Measurements from ENCODE around the gene ENTPD3. TPM values are rescaled to one million over a fixed set of nuclear protein-coding genes. Genes with fewer than 3 reads are reported as not detected.

ENTPD3 gene
- total and polyA plus RNA-seq, 2 of the 8 experiments (the other 6 are each of a cell fraction or from before 2014, with no cell fraction given): 0.60 to 1.0 TPM

DNA sequence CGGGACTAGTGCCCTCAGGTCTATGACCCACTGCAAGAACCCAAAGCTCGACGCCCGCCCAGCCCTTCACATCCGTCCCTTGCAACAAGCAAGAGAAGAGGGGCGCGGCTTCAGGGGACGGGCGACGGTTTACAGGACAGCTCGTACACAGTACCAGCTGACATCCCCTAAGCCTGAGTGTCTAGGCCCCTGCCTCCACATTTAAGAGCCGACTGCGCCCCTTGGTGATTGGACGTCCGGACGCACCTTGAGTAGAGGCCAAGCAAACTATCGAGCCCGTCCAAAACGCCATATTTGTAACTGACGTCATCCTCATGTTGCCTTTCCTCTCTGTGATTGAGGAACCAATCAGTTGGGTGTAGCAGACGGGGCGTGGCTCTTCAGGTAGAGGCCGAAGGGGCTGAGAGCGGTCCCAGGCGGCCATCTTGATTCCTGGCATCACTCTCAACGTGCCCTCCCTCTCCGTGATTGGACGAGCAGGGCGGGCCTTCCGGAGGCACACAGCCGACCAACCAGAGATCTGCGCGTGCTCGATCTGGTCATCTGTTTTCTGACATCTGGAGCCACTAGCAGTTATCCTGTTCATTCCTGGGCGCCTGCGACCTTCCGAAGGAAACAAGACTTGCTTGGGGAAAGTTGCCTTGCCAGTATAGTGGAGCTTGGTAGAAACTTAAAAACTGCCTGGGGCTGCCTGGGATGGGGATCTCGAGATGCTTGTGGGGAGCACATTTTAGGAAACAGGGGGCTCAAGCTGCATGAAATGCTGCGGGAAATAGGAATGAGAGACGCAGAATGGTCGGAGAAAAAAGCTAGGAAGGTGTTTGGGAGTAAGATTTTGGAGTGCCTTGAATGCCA lies 66.1 kb downstream of the ENTPD3 start (continued):
- TF ChIP-seq CEBPB (IDR thresholded peaks at IDR 0.05; ENCODE audit: low read depth, low read length): 0 out of 2 replicates have a peak, but pooled peaks have one; percentile 19
- peak; percentile 65 for TF ChIP-seq ASH2L (IDR thresholded peaks at IDR 0.05; ENCODE audit: low read length)
- TF ChIP-seq, protein P1, sequence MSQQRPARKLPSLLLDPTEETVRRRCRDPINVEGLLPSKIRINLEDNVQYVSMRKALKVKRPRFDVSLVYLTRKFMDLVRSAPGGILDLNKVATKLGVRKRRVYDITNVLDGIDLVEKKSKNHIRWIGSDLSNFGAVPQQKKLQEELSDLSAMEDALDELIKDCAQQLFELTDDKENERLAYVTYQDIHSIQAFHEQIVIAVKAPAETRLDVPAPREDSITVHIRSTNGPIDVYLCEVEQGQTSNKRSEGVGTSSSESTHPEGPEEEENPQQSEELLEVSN (IDR thresholded peaks at IDR 0.05): peak; percentile 56; the same call in 1 of the 2 replicates
- TF ChIP-seq SIN3A (conservative IDR thresholded peaks at IDR 0.05 in 1 of 2, IDR thresholded peaks at IDR 0.05 in 1 of 2; ENCODE audit: low read depth in 1 of 2, low read length in 2 of 2): peak; percentile 67 to 92; a peak in 2 of 4 replicates
- TF ChIP-seq, protein P2, sequence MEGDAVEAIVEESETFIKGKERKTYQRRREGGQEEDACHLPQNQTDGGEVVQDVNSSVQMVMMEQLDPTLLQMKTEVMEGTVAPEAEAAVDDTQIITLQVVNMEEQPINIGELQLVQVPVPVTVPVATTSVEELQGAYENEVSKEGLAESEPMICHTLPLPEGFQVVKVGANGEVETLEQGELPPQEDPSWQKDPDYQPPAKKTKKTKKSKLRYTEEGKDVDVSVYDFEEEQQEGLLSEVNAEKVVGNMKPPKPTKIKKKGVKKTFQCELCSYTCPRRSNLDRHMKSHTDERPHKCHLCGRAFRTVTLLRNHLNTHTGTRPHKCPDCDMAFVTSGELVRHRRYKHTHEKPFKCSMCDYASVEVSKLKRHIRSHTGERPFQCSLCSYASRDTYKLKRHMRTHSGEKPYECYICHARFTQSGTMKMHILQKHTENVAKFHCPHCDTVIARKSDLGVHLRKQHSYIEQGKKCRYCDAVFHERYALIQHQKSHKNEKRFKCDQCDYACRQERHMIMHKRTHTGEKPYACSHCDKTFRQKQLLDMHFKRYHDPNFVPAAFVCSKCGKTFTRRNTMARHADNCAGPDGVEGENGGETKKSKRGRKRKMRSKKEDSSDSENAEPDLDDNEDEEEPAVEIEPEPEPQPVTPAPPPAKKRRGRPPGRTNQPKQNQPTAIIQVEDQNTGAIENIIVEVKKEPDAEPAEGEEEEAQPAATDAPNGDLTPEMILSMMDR (IDR thresholded peaks at IDR 0.05; ENCODE audit: control extremely low read depth in 1 of 3, insufficient read depth in 1 of 3, low read depth in 1 of 3, low read length in 3 of 3): peak in 1 of 3 experiments; percentile 4; a peak in 2 of 4 replicates
- no peak for TF ChIP-seq NANOG (IDR thresholded peaks at IDR 0.05; ENCODE audit: insufficient read depth, low read depth, low read length, poor library complexity, severe bottlenecking)
- TF ChIP-seq SIX5 (IDR thresholded peaks at IDR 0.05; ENCODE audit: low read depth, low read length): 0 out of 2 replicates have a peak, but pooled peaks have one; percentile 5
- TF ChIP-seq HDAC6 (IDR thresholded peaks at IDR 0.05; ENCODE audit: low read depth, low read length): no peak
